DOHH2 (cell line): ENCODE measurements around the gene KIAA0930.

Experiments
- H3F3A ChIP-seq: fragments of 200-600 bp; sonication (generic), shearing (Covaris generic); 2 replicates; pipeline ENCODE4 v1.6.0; 2016; ENCODE audit warnings: antibody characterized with exemption, mild to moderate bottlenecking; ENCODE audit not compliant: control insufficient read depth, insufficient read depth
- H3K27ac ChIP-seq: fragments of 200-600 bp; sonication (generic); 2 replicates; pipeline ENCODE4 v1.5.1; 2014; ENCODE audit warnings: low read depth, mild to moderate bottlenecking, low read length, moderate library complexity
- H3K27me3 ChIP-seq: fragments of 200-600 bp; sonication (generic); 2 replicates; pipeline ENCODE4 v1.6.1; 2014; ENCODE audit warnings: mild to moderate bottlenecking, low read length, mixed read lengths; ENCODE audit not compliant: control insufficient read depth
- H3K36me3 ChIP-seq: fragments of 200-600 bp; sonication (generic); 2 replicates; pipeline ENCODE4 v1.6.1; 2014; ENCODE audit warnings: mild to moderate bottlenecking, low read length, moderate library complexity, mixed read lengths; ENCODE audit not compliant: control insufficient read depth
- H3K4me1 ChIP-seq: fragments of 200-600 bp; sonication (generic); 2 replicates; pipeline ENCODE4 v1.6.1; 2014; ENCODE audit warnings: mild to moderate bottlenecking, low read length, mixed read lengths; ENCODE audit not compliant: control insufficient read depth
- H3K4me2 ChIP-seq: fragments of 200-600 bp; sonication (generic); 2 replicates; pipeline ENCODE4 v1.6.0; 2014; ENCODE audit warnings: mild to moderate bottlenecking, low read length, moderate library complexity
- H3K4me3 ChIP-seq: fragments of 200-600 bp; sonication (generic); 2 replicates; pipeline ENCODE4 v1.5.1; 2014; ENCODE audit warnings: mild to moderate bottlenecking, low read length, mixed read lengths
- H3K79me2 ChIP-seq: fragments of 200-600 bp; sonication (generic); 2 replicates; pipeline ENCODE4 v1.6.1; 2014; ENCODE audit warnings: mild to moderate bottlenecking, low read length, mixed read lengths; ENCODE audit not compliant: control insufficient read depth
- H3K9me2 ChIP-seq: fragments of 200-600 bp; sonication (generic); replicated peaks from 2 replicates; pipeline ENCODE4 v1.6.1; 2014; ENCODE audit warnings: mild to moderate bottlenecking, low read length, mixed read lengths; ENCODE audit not compliant: control insufficient read depth
- H3K9me3 ChIP-seq: fragments of 200-600 bp; sonication (generic); 2 replicates; pipeline ENCODE4 v1.6.1; 2014; ENCODE audit warnings: antibody characterized with exemption, low read length, mixed read lengths; ENCODE audit not compliant: control insufficient read depth, insufficient read depth
- H4K20me1 ChIP-seq: fragments of 200-600 bp; sonication (generic); 2 replicates; pipeline ENCODE4 v1.6.0; 2014; ENCODE audit warnings: low read depth, mild to moderate bottlenecking, antibody characterized with exemption, low read length, moderate library complexity; ENCODE audit not compliant: control insufficient read depth, insufficient read depth
- CTCF ChIP-seq: fragments of 200-600 bp; sonication (generic); IDR thresholded peaks from one replicate; pipeline ENCODE4 v1.5.1; 2014; ENCODE audit warnings: antibody characterized with exemption, mild to moderate bottlenecking, low read depth, low read length; ENCODE audit not compliant: poor library complexity, severe bottlenecking
- EZH2phosphoT487 ChIP-seq: fragments of 200-600 bp; sonication (generic); IDR thresholded peaks from 2 replicates; pipeline ENCODE4 v1.6.1; 2017; ENCODE audit warnings: borderline replicate concordance, mild to moderate bottlenecking, antibody characterized with exemption, low read length, moderate library complexity, mixed read lengths

KIAA0930 gene

GRCh38 chr22:45197606-45198462 lies 42.9 kb downstream of the KIAA0930 start:
- Histone ChIP-seq H3K9me2 (no peaks in the 10 kb centered on the region), H3F3A (peaks cover 4% of the 10 kb centered on the region), H3K27ac (no peak overlapping the region), H4K20me1 (no peaks in the 10 kb centered on the region), H3K4me1 (no peaks in the 10 kb centered on the region), H3K9me3 (no peaks in the 10 kb centered on the region), H3K27me3 (no peaks in the 10 kb centered on the region), H3K4me3 (no peak overlapping the region), H3K36me3 (peaks cover 39% of the 10 kb centered on the region), H3K4me2 (no peak overlapping the region), H3K79me2 (no peaks in the 10 kb centered on the region)
- TF ChIP-seq CTCF (no peak), EZH2phosphoT487 (no peak)

- Histone ChIP-seq H4K20me1 (no peaks in the 10 kb centered on the region), H3K4me3 (no peak overlapping the region), H3K4me1 (no peaks in the 10 kb centered on the region), H3K36me3 (peaks cover 35% of the 10 kb centered on the region), H3F3A (peaks cover 7% of the 10 kb centered on the region), H3K9me3 (no peaks in the 10 kb centered on the region), H3K27ac (no peak overlapping the region), H3K27me3 (no peaks in the 10 kb centered on the region), H3K79me2 (no peaks in the 10 kb centered on the region), H3K4me2 (no peak overlapping the region), H3K9me2 (no peaks in the 10 kb centered on the region)
- TF ChIP-seq EZH2phosphoT487 (no peak), CTCF (no peak)
These were observed 43.6 kb downstream of the KIAA0930 start for GRCh38 chr22:45196926-45197605.

- peaks cover 33% of the 10 kb centered on the region; the same call in 1 of the 2 replicates for H3K36me3 ChIP-seq
These were observed 44.4 kb downstream of the KIAA0930 start for GRCh38 chr22:45196308-45196707.

More at GRCh38 chr22:45196308-45196707, 44.4 kb downstream of the KIAA0930 start:
- H3K4me2 ChIP-seq: no peak overlapping the region
- H3K4me3 ChIP-seq: no peak overlapping the region
- peaks cover 9% of the 10 kb centered on the region for H3F3A ChIP-seq
- H3K9me3 ChIP-seq: no peaks in the 10 kb centered on the region
- no peak overlapping the region for H3K27ac ChIP-seq
- H3K4me1 ChIP-seq: no peaks in the 10 kb centered on the region
- no peaks in the 10 kb centered on the region for H3K79me2 ChIP-seq
- H3K27me3 ChIP-seq: no peaks in the 10 kb centered on the region
- TF ChIP-seq CTCF: no peak
- no peak for TF ChIP-seq EZH2phosphoT487
- no peaks in the 10 kb centered on the region for H4K20me1 ChIP-seq
- H3K9me2 ChIP-seq: no peaks in the 10 kb centered on the region
